Tibial artery (tissue), 4 donors: ENCODE measurements around the gene CLRN3.

Experiments used
- DNase-seq, 2 donors: peaks; one replicate each; pipeline ENCODE4 v3.0.0-alpha.2; 2019
- H3K27ac ChIP-seq, 2 donors: fragments of 200-600 bp; sonication (generic) in 1 of 2; 1 replicate in 1 of 2; 2 replicates in 1 of 2; pipeline ENCODE4 v1.5.1; 2018 to 2019; ENCODE audit warnings: mild to moderate bottlenecking in 1 of 2
- H3K27me3 ChIP-seq, 2 donors: fragments of 200-600 bp; sonication (generic) in 1 of 2; one replicate each; pipeline versions ENCODE4 v1.5.1 to v1.6.0; 2016 to 2019
- H3K36me3 ChIP-seq, 3 donors: fragments of 200-600 bp; sonication (generic) in 2 of 3; one replicate each; pipeline ENCODE4 v1.5.1; 2016 to 2019; ENCODE audit warnings: mild to moderate bottlenecking in 2 of 3
- H3K4me1 ChIP-seq, 4 donors: fragments of 200-600 bp; sonication (generic) in 2 of 4; 1 replicate in 3 of 4; 2 replicates in 1 of 4; pipeline ENCODE4 v1.5.1; 2016 to 2019
- H3K4me3 ChIP-seq, 2 donors: fragments of 200-600 bp; sonication (generic) in 1 of 2; 1 replicate in 1 of 2; 2 replicates in 1 of 2; pipeline ENCODE4 v1.5.1; 2018 to 2019; ENCODE audit warnings: mild to moderate bottlenecking in 2 of 2
- H3K9me3 ChIP-seq, 3 donors: fragments of 200-600 bp; sonication (generic) in 1 of 3; one replicate each; pipeline ENCODE4 v1.5.1; 2016 to 2019
- intact Hi-C: fragments of 100-400 bp; cut with DNase I; formaldehyde crosslinking; loops from one replicate; pipeline ENCODE4 v1.15.0; 2023; ENCODE audit warnings: low total_unique reads
- TF ChIP-seq, protein P1 (sequence below), 2 experiments: fragments of 200-600 bp in 1 of 2; fragments of 450-650 bp in 1 of 2; IDR thresholded peaks; one replicate each; pipeline ENCODE4 v1.5.1; 2017 to 2019; ENCODE audit warnings: antibody characterized with exemption in 2 of 2, mild to moderate bottlenecking in 1 of 2, moderate library complexity in 1 of 2

The CLRN3 gene

GRCh38 chr10:127853868-127854768 is 38.6 kb downstream of the CLRN3 start:
- TF ChIP-seq, protein P1, sequence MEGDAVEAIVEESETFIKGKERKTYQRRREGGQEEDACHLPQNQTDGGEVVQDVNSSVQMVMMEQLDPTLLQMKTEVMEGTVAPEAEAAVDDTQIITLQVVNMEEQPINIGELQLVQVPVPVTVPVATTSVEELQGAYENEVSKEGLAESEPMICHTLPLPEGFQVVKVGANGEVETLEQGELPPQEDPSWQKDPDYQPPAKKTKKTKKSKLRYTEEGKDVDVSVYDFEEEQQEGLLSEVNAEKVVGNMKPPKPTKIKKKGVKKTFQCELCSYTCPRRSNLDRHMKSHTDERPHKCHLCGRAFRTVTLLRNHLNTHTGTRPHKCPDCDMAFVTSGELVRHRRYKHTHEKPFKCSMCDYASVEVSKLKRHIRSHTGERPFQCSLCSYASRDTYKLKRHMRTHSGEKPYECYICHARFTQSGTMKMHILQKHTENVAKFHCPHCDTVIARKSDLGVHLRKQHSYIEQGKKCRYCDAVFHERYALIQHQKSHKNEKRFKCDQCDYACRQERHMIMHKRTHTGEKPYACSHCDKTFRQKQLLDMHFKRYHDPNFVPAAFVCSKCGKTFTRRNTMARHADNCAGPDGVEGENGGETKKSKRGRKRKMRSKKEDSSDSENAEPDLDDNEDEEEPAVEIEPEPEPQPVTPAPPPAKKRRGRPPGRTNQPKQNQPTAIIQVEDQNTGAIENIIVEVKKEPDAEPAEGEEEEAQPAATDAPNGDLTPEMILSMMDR (IDR thresholded peaks at IDR 0.05) = peak; percentile 71 to 89

DNA sequence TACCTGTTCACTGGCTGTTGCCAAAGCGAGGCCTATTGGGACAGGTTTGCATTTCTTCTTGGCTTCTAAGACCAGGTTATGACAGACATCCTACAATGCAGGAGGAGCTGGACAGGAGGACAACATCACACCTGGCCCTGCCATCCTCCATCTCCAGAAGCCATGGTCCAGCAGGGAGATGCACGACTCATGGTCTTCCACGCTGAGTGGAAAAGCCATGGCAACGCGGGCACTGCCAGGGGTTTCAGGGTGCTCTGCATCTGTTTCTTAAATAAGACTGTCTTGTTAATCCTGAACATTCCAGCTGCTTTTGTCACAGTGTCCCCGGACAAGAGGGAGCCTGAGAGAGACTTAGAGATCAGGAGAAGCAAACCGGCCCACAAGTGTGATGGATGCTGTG is 40.3 kb downstream of the CLRN3 start:
- Histone ChIP-seq H3K4me1 (peaks cover 0 to 3% (median 0%) of the 10 kb centered on the region in 4 donors), H3K9me3 (no peaks in the 10 kb centered on the region), H3K27me3 (peaks cover 0 to 13% of the 10 kb centered on the region in 2 donors), H3K4me3 (no peak overlapping the region), H3K27ac (no peak overlapping the region), H3K36me3 (no peaks in the 10 kb centered on the region)
- intact Hi-C loops = no loop called here
- TF ChIP-seq, protein P1 (IDR thresholded peaks at IDR 0.05) = no peak
- DNase-seq = no peak

More at GRCh38 chr10:127853868-127854768, 38.6 kb downstream of the CLRN3 start:
- no peaks in the 10 kb centered on the region for H3K9me3 ChIP-seq
- H3K27me3 ChIP-seq = peaks cover 0 to 13% of the 10 kb centered on the region in 2 donors
- intact Hi-C loops = no loop called here
- H3K36me3 ChIP-seq = no peaks in the 10 kb centered on the region
- DNase-seq = peak in 1 of 2 donors; percentile 55
- peaks cover 0 to 3% (median 0%) of the 10 kb centered on the region in 4 donors for H3K4me1 ChIP-seq
- H3K4me3 ChIP-seq = no peak overlapping the region
- no peak overlapping the region for H3K27ac ChIP-seq

GRCh38 chr10:127851661-127852194 is 41.0 kb downstream of the CLRN3 start:
- Histone ChIP-seq H3K4me3 (no peak overlapping the region), H3K4me1 (peaks cover 0 to 3% (median 0%) of the 10 kb centered on the region in 4 donors), H3K9me3 (no peaks in the 10 kb centered on the region), H3K36me3 (no peaks in the 10 kb centered on the region), H3K27ac (no peak overlapping the region), H3K27me3 (peaks cover 0 to 13% of the 10 kb centered on the region in 2 donors)
- intact Hi-C loops = no loop called here
- TF ChIP-seq, protein P1 (IDR thresholded peaks at IDR 0.05) = no peak
- no peak for DNase-seq

DNA sequence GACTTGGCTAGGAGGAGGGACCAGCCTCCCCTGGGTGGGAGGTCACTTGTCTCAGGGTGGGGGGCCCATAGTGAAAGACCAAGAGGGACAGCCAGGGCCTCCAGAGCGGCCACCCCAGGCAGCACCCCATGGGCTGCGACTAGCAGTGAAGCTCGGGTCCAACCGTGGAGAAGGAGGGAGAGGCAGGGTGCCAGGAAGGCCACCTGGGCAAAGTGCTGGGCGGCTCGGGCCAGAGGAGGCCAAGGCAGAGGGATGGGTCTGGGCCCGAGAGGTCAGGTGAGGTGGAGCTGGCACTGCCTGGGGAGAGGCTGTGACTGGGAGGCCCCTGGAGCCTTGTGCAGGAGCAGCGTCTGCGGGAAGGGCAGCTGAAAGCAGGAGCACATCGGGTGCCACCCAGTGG is 41.8 kb downstream of the CLRN3 start:
- Histone ChIP-seq H3K9me3 (no peaks in the 10 kb centered on the region), H3K27ac (no peak overlapping the region), H3K36me3 (no peaks in the 10 kb centered on the region), H3K4me1 (peaks cover 0 to 3% (median 0%) of the 10 kb centered on the region in 4 donors), H3K4me3 (no peak overlapping the region), H3K27me3 (peaks cover 0 to 13% of the 10 kb centered on the region in 2 donors)
- TF ChIP-seq, protein P1 (IDR thresholded peaks at IDR 0.05) = no peak
- no peak for DNase-seq
- intact Hi-C loops = no loop called here

DNA sequence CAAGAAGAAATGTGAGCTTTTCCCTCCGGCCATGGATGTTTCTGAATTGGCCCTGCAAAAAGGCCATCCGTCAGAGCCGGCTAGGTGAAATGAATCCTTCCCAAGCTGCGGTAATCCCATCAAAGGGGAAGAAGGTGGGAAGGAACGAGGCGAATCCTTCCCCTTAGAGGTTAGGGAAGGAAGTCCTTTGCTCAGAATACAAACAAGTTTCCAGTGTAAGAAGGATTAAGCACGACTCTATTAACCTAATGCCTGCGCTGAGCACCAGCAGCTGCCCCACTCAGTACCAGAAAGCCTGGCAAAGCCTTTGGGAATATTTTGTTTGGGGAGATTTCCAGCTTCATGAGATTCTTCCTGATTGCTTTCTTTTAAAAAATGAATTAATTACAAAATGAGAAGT is 42.8 kb downstream of the CLRN3 start:
- Histone ChIP-seq H3K27ac (no peak overlapping the region), H3K27me3 (peaks cover 0 to 18% of the 10 kb centered on the region in 2 donors), H3K4me1 (peaks cover 0 to 3% (median 0%) of the 10 kb centered on the region in 4 donors), H3K4me3 (no peak overlapping the region), H3K36me3 (no peaks in the 10 kb centered on the region), H3K9me3 (no peaks in the 10 kb centered on the region)
- TF ChIP-seq, protein P1 (IDR thresholded peaks at IDR 0.05) = no peak
- DNase-seq = no peak
- intact Hi-C loops = no loop called here
